Measurements from ENCODE around the gene TMEM255A.

TMEM255A gene

GRCh38 chrX:120306630-120307029 is 4.6 kb downstream of the TMEM255A start:
- H2AK5ac ChIP-seq (ENCODE audit: low read depth, low read length) = no peak overlapping the region
- WGBS, 2 donors (ENCODE audit: extremely low coverage in 2 of 2, insufficient read length in 2 of 2, insufficient replicate concordance in 1 of 2) = no CpG with 5 or more reads among the region's 2 CpGs
- no peak overlapping the region for H4K91ac ChIP-seq (ENCODE audit: low read depth, low read length, poor library complexity)
- H3K4me1 ChIP-seq (ENCODE audit: control insufficient read depth in 2 of 2, insufficient read depth in 1 of 2, low read depth in 1 of 2, low read length in 2 of 2) = peaks cover 2 to 4% of the 10 kb centered on the region in 2 donors
- no peak overlapping the region for H2BK12ac ChIP-seq (ENCODE audit: low read length)
- H2BK5ac ChIP-seq (ENCODE audit: low read length) = no peak overlapping the region
- no peaks in the 10 kb centered on the region for H3K9me3 ChIP-seq (replicated peaks in 1 of 2; ENCODE audit: control insufficient read depth in 2 of 2, insufficient read depth in 1 of 2, low read depth in 1 of 2, low read length in 2 of 2)
- H3K4me3 ChIP-seq (ENCODE audit: low read length in 2 of 2) = no peak overlapping the region
- no peak overlapping the region for H2BK15ac ChIP-seq (ENCODE audit: low read length)
- H2AFZ ChIP-seq (ENCODE audit: low read length) = no peak overlapping the region
- no peak overlapping the region for H3K9ac ChIP-seq (ENCODE audit: low read depth, low read length, poor library complexity)
- peaks cover 0 to 72% (median 10%) of the 10 kb centered on the region in 3 experiments for H3K27me3 ChIP-seq (ENCODE audit: control insufficient read depth in 3 of 3, insufficient read depth in 3 of 3, low read depth in 1 of 3, low read length in 3 of 3)
- no peak overlapping the region for H3K14ac ChIP-seq (ENCODE audit: low read length)
- no peak overlapping the region for H3K4me2 ChIP-seq (ENCODE audit: insufficient read depth, low read length, poor library complexity, severe bottlenecking)
- no peaks in the 10 kb centered on the region for H3K79me1 ChIP-seq (ENCODE audit: low read depth, low read length)
- H3K27ac ChIP-seq (replicated peaks; ENCODE audit: low read length) = no peak overlapping the region
- H3K18ac ChIP-seq (ENCODE audit: low read length) = no peak overlapping the region
- H3K23ac ChIP-seq (ENCODE audit: low read depth, low read length, poor library complexity) = no peak overlapping the region
- no peak overlapping the region for H3K4ac ChIP-seq (ENCODE audit: low read length)
- no peak overlapping the region for H4K8ac ChIP-seq (ENCODE audit: low read depth, low read length)
- no peak for DNase-seq (ENCODE audit: low spot score)
- no peak overlapping the region for H2BK120ac ChIP-seq (ENCODE audit: low read depth, low read length)
- H3K36me3 ChIP-seq (replicated peaks in 1 of 2; ENCODE audit: control insufficient read depth in 2 of 2, insufficient read depth in 2 of 2, low read length in 2 of 2) = no peaks in the 10 kb centered on the region

DNA sequence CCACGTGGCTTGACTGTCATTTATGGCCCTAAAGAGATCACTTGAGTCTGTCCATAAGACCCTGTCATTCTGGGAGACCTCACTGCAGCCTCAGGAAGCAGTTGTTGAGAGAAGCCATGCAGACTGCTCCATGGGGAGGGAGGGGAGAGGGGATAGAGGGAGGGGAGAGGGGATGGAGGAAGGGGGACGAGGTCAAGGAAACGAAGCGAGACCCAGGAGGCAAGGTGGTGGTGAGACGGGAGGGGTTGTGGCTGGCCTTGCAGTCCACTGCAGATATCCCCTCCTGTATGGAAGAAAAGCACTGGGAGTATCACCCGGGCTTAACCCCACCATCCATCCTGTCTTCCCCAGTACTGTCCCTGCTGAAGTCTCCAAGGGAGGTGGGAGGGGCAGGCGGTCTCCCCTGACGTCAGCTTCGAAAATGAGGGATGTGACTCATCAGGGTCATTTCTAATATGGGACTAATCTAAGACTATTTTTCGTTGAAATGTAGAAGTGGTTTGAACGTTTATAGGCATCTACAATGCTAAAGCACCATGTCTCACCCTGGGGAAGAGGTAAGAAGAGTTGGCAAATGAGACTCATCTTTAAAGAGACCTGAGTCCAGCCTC is 5.6 kb downstream of the TMEM255A start:
- no peak overlapping the region for H3K4ac ChIP-seq (ENCODE audit: low read length)
- H2BK12ac ChIP-seq (ENCODE audit: low read length) = no peak overlapping the region
- H2AFZ ChIP-seq (ENCODE audit: low read length) = no peak overlapping the region
- no peak overlapping the region for H4K91ac ChIP-seq (ENCODE audit: low read depth, low read length, poor library complexity)
- H3K18ac ChIP-seq (ENCODE audit: low read length) = no peak overlapping the region
- no peak overlapping the region for H4K8ac ChIP-seq (ENCODE audit: low read depth, low read length)
- H3K27me3 ChIP-seq (ENCODE audit: control insufficient read depth in 3 of 3, insufficient read depth in 3 of 3, low read depth in 1 of 3, low read length in 3 of 3) = peaks cover 0 to 62% (median 10%) of the 10 kb centered on the region in 3 experiments
- H3K4me1 ChIP-seq (ENCODE audit: control insufficient read depth in 2 of 2, insufficient read depth in 1 of 2, low read depth in 1 of 2, low read length in 2 of 2) = peaks cover 2% of the 10 kb centered on the region in 2 donors
- no peak overlapping the region for H3K27ac ChIP-seq (replicated peaks; ENCODE audit: low read length)
- no peak overlapping the region for H3K4me3 ChIP-seq (ENCODE audit: low read length in 2 of 2)
- no peaks in the 10 kb centered on the region for H3K36me3 ChIP-seq (replicated peaks in 1 of 2; ENCODE audit: control insufficient read depth in 2 of 2, insufficient read depth in 2 of 2, low read length in 2 of 2)
- DNase-seq (ENCODE audit: low spot score) = no peak
- H3K23ac ChIP-seq (ENCODE audit: low read depth, low read length, poor library complexity) = no peak overlapping the region
- no CpG with 5 or more reads among the region's 11 CpGs for WGBS, 2 donors (ENCODE audit: extremely low coverage in 2 of 2, insufficient read length in 2 of 2, insufficient replicate concordance in 1 of 2)
- no peak overlapping the region for H2AK5ac ChIP-seq (ENCODE audit: low read depth, low read length)
- H3K9ac ChIP-seq (ENCODE audit: low read depth, low read length, poor library complexity) = no peak overlapping the region
- no peak overlapping the region for H2BK120ac ChIP-seq (ENCODE audit: low read depth, low read length)
- no peak overlapping the region for H2BK5ac ChIP-seq (ENCODE audit: low read length)
- H3K9me3 ChIP-seq (replicated peaks in 1 of 2; ENCODE audit: control insufficient read depth in 2 of 2, insufficient read depth in 1 of 2, low read depth in 1 of 2, low read length in 2 of 2) = no peaks in the 10 kb centered on the region
- H3K14ac ChIP-seq (ENCODE audit: low read length) = no peak overlapping the region
- H3K79me1 ChIP-seq (ENCODE audit: low read depth, low read length) = no peaks in the 10 kb centered on the region
- no peak overlapping the region for H2BK15ac ChIP-seq (ENCODE audit: low read length)
- H3K4me2 ChIP-seq (ENCODE audit: insufficient read depth, low read length, poor library complexity, severe bottlenecking) = no peak overlapping the region

DNA sequence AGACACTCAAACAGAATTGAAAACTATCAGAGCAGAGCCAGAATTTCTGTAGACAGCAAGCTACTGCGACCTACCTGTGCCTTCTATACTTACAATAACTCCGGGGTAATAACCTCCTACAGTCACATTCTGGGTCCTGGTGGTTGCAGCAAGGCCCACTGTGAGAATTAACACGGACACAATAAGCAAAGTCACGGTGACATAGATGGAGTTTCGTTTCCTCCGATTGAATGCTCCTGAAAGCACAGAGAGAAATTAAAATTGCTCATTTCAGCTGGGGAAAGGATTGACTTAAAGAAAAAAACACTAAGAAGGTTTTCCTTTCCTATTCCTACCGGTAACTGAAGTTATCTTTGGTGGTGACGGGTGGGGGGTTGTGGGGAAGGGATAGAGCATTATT is 7.0 kb downstream of the TMEM255A start:
- no peak overlapping the region for H3K4me2 ChIP-seq (ENCODE audit: insufficient read depth, low read length, poor library complexity, severe bottlenecking)
- no peak overlapping the region for H2BK15ac ChIP-seq (ENCODE audit: low read length)
- H3K9me3 ChIP-seq (replicated peaks in 1 of 2; ENCODE audit: control insufficient read depth in 2 of 2, insufficient read depth in 1 of 2, low read depth in 1 of 2, low read length in 2 of 2) = no peaks in the 10 kb centered on the region
- H3K4me1 ChIP-seq (ENCODE audit: control insufficient read depth in 2 of 2, insufficient read depth in 1 of 2, low read depth in 1 of 2, low read length in 2 of 2) = peaks cover 0 to 2% of the 10 kb centered on the region in 2 donors
- H2BK5ac ChIP-seq (ENCODE audit: low read length) = no peak overlapping the region
- H3K27ac ChIP-seq (replicated peaks; ENCODE audit: low read length) = no peak overlapping the region
- no peak overlapping the region for H4K8ac ChIP-seq (ENCODE audit: low read depth, low read length)
- no peak overlapping the region for H3K9ac ChIP-seq (ENCODE audit: low read depth, low read length, poor library complexity)
- no peak overlapping the region for H3K18ac ChIP-seq (ENCODE audit: low read length)
- H2BK120ac ChIP-seq (ENCODE audit: low read depth, low read length) = no peak overlapping the region
- no peak for DNase-seq (ENCODE audit: low spot score)
- H3K23ac ChIP-seq (ENCODE audit: low read depth, low read length, poor library complexity) = no peak overlapping the region
- H3K79me1 ChIP-seq (ENCODE audit: low read depth, low read length) = no peaks in the 10 kb centered on the region
- no peak overlapping the region for H4K91ac ChIP-seq (ENCODE audit: low read depth, low read length, poor library complexity)
- no peak overlapping the region for H2AK5ac ChIP-seq (ENCODE audit: low read depth, low read length)
- H3K14ac ChIP-seq (ENCODE audit: low read length) = no peak overlapping the region
- WGBS, 2 donors (ENCODE audit: extremely low coverage in 2 of 2, insufficient read length in 2 of 2, insufficient replicate concordance in 1 of 2) = no CpG with 5 or more reads among the region's 8 CpGs
- no peak overlapping the region for H3K4ac ChIP-seq (ENCODE audit: low read length)
- no peak overlapping the region for H3K4me3 ChIP-seq (ENCODE audit: low read length in 2 of 2)
- no peak overlapping the region for H2AFZ ChIP-seq (ENCODE audit: low read length)
- peaks cover 0 to 54% (median 9%) of the 10 kb centered on the region in 3 experiments for H3K27me3 ChIP-seq (ENCODE audit: control insufficient read depth in 3 of 3, insufficient read depth in 3 of 3, low read depth in 1 of 3, low read length in 3 of 3)
- H2BK12ac ChIP-seq (ENCODE audit: low read length) = no peak overlapping the region
- H3K36me3 ChIP-seq (replicated peaks in 1 of 2; ENCODE audit: control insufficient read depth in 2 of 2, insufficient read depth in 2 of 2, low read length in 2 of 2) = no peaks in the 10 kb centered on the region

- no CpG with 5 or more reads among the region's 4 CpGs for WGBS, 2 donors (ENCODE audit: extremely low coverage in 2 of 2, insufficient read length in 2 of 2, insufficient replicate concordance in 1 of 2)
- Histone ChIP-seq H2BK5ac (ENCODE audit: low read length) (no peak overlapping the region), H3K36me3 (replicated peaks in 1 of 2; ENCODE audit: control insufficient read depth in 2 of 2, insufficient read depth in 2 of 2, low read length in 2 of 2) (no peaks in the 10 kb centered on the region), H3K79me1 (ENCODE audit: low read depth, low read length) (no peaks in the 10 kb centered on the region), H4K8ac (ENCODE audit: low read depth, low read length) (no peak overlapping the region), H3K4me1 (ENCODE audit: control insufficient read depth in 2 of 2, insufficient read depth in 1 of 2, low read depth in 1 of 2, low read length in 2 of 2) (no peaks in the 10 kb centered on the region), H3K18ac (ENCODE audit: low read length) (no peak overlapping the region), H2BK12ac (ENCODE audit: low read length) (no peak overlapping the region), H3K9ac (ENCODE audit: low read depth, low read length, poor library complexity) (no peak overlapping the region), H3K4ac (ENCODE audit: low read length) (no peak overlapping the region), H2AFZ (ENCODE audit: low read length) (no peak overlapping the region), H3K9me3 (replicated peaks in 1 of 2; ENCODE audit: control insufficient read depth in 2 of 2, insufficient read depth in 1 of 2, low read depth in 1 of 2, low read length in 2 of 2) (no peaks in the 10 kb centered on the region), H3K23ac (ENCODE audit: low read depth, low read length, poor library complexity) (no peak overlapping the region), H3K4me2 (ENCODE audit: insufficient read depth, low read length, poor library complexity, severe bottlenecking) (no peak overlapping the region), H3K27ac (replicated peaks; ENCODE audit: low read length) (no peak overlapping the region), H2BK15ac (ENCODE audit: low read length) (no peak overlapping the region), H3K14ac (ENCODE audit: low read length) (no peak overlapping the region), H3K4me3 (ENCODE audit: low read length in 2 of 2) (no peak overlapping the region), H4K91ac (ENCODE audit: low read depth, low read length, poor library complexity) (no peak overlapping the region), H2AK5ac (ENCODE audit: low read depth, low read length) (no peak overlapping the region), H3K27me3 (ENCODE audit: control insufficient read depth in 3 of 3, insufficient read depth in 3 of 3, low read depth in 1 of 3, low read length in 3 of 3) (peaks cover 0 to 43% (median 0%) of the 10 kb centered on the region in 3 experiments), H2BK120ac (ENCODE audit: low read depth, low read length) (no peak overlapping the region)
- no peak for DNase-seq (ENCODE audit: low spot score)
Observed at GRCh38 chrX:120302434-120302833, 8.8 kb downstream of the TMEM255A start.
